Hepatocyte (in vitro differentiated cells): ENCODE data around the gene HDDC3. TPM values are rescaled to one million over a fixed set of nuclear protein-coding genes. Genes with fewer than 3 reads are reported as not detected.

Source experiments
- DNase-seq: peaks from one replicate; pipeline ENCODE4 v3.0.0-alpha.2; 2016; ENCODE audit warnings: low spot score
- H2AFZ ChIP-seq: fragments of 200-600 bp; sonication (generic); 2 replicates; pipeline ENCODE4 v1.6.0; 2016; ENCODE audit warnings: antibody characterized with exemption, mild to moderate bottlenecking
- H3K27ac ChIP-seq: fragments of 200-600 bp; sonication (generic); 2 replicates; pipeline ENCODE4 v1.5.1; 2016; ENCODE audit warnings: mild to moderate bottlenecking
- H3K27me3 ChIP-seq: fragments of 200-600 bp; sonication (generic); 2 replicates; pipeline ENCODE4 v1.6.1; 2016
- H3K36me3 ChIP-seq: fragments of 200-600 bp; sonication (generic); replicated peaks from 2 replicates; pipeline ENCODE4 v1.5.1; 2016; ENCODE audit warnings: low read depth; ENCODE audit not compliant: insufficient read depth
- H3K4me1 ChIP-seq: fragments of 200-600 bp; sonication (generic); 2 replicates; pipeline ENCODE4 v1.5.1; 2016; ENCODE audit warnings: mild to moderate bottlenecking, moderate library complexity; ENCODE audit not compliant: insufficient read depth
- H3K4me2 ChIP-seq: fragments of 200-600 bp; sonication (generic); 2 replicates; pipeline ENCODE4 v1.6.0; 2016
- H3K4me3 ChIP-seq: fragments of 200-600 bp; sonication (generic); 2 replicates; pipeline ENCODE4 v1.5.1; 2016; ENCODE audit warnings: mild to moderate bottlenecking
- H3K79me2 ChIP-seq: fragments of 200-600 bp; sonication (generic); 2 replicates; pipeline ENCODE4 v1.6.0; 2017; ENCODE audit warnings: mild to moderate bottlenecking
- H3K9me2 ChIP-seq: fragments of 200-600 bp; sonication (generic); replicated peaks from 2 replicates; pipeline ENCODE4 v1.6.0; 2017; ENCODE audit warnings: mild to moderate bottlenecking; ENCODE audit not compliant: insufficient read depth
- H3K9me3 ChIP-seq: fragments of 200-600 bp; sonication (generic); 2 replicates; pipeline ENCODE4 v1.5.1; 2016; ENCODE audit warnings: low read depth, mild to moderate bottlenecking
- H4K20me1 ChIP-seq: fragments of 200-600 bp; sonication (generic); 2 replicates; pipeline ENCODE4 v1.6.0; 2016; ENCODE audit warnings: mild to moderate bottlenecking; ENCODE audit not compliant: insufficient read depth, poor library complexity, severe bottlenecking
- EZH2 ChIP-seq: fragments of 200-600 bp; sonication (generic); IDR thresholded peaks from 2 replicates; pipeline ENCODE4 v1.6.1; 2016; ENCODE audit warnings: antibody characterized with exemption, mild to moderate bottlenecking, borderline replicate concordance
- EZH2phosphoT487 ChIP-seq: fragments of 200-600 bp; sonication (generic); IDR thresholded peaks from one replicate; pipeline ENCODE4 v1.6.1; 2018; ENCODE audit warnings: antibody characterized with exemption, mild to moderate bottlenecking, low read depth, moderate library complexity; ENCODE audit not compliant: unreplicated experiment, severe bottlenecking
- WGBS: methylation state at CpG from one replicate; pipeline ENCODE4 v1.1.6; 2016; ENCODE audit warnings: low lambda C conversion rate; ENCODE audit errors: missing lambda C conversion rate; 5-methylcytosine and 5-hydroxymethylcytosine counted together
- polyA plus RNA-seq: library from polyadenylated mRNA; unstranded; fragments of >200 nt; fragmentation: Nextera tagmentation; extraction: Ambion mirVana; gene quantifications from 2 replicates; pipeline ENCODE4 v1.2.1, GENCODE V29; 2016
- total RNA-seq: library from RNA; depleted of rRNA; stranded (reverse); fragments of >200 nt; gene quantifications from 2 replicates; pipeline ENCODE4 v1.2.3, GENCODE V29; 2014
- TF ChIP-seq, protein P1 (sequence below): fragments of 200-600 bp; sonication (generic); IDR thresholded peaks from 2 replicates; pipeline ENCODE4 v1.5.1; 2016; ENCODE audit warnings: antibody characterized with exemption, mild to moderate bottlenecking; ENCODE audit not compliant: poor library complexity

The HDDC3 gene
- total and polyA plus RNA-seq, 2 experiments from 2014 or later = 15.4 to 20.0 TPM

DNA sequence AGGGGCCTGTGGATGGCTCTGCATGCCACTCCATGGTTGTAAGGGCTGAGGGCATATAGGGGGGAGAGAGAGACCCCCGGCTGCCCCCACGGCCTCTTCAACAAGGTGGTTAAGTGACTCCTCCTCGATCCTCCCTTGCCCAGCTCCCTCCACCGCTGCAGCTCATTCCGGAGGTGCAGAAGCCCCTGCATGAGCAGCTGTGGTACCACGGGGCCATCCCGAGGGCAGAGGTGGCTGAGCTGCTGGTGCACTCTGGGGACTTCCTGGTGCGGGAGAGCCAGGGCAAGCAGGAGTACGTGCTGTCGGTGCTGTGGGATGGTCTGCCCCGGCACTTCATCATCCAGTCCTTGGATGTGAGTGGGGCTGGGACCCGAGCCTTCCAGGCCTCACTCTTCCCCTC is 41.5 kb downstream of the HDDC3 start:
- WGBS = 93% methylated on average over 11 of the region's 12 CpGs

DNA sequence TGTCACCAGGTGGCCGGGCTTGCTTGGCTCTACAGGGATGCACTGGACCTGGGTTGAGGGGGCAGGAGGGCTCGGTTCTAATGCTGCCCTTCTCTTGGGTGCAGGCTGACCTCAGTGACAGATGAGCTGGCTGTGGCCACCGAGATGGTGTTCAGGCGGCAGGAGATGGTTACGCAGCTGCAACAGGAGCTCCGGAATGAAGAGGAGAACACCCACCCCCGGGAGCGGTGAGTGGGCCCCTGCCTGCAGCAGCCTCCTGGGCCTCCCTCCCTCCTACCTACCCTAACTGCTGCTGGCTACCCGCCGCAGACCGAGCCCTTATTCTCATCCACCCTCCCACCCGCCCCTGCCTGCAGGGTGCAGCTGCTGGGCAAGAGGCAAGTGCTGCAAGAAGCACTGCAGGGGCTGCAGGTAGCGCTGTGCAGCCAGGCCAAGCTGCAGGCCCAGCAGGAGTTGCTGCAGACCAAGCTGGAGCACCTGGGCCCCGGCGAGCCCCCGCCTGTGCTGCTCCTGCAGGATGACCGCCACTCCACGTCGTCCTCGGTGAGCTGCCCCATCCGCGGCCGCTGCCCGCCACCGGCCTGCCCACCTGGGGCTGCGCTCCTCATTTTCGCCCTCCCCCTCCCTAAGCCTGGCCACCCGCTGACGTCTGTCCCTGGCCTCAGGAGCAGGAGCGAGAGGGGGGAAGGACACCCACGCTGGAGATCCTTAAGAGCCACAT is 42.5 kb downstream of the HDDC3 start:
- Histone ChIP-seq H3K9me3 (no peaks in the 10 kb centered on the region), H4K20me1 (no peaks in the 10 kb centered on the region), H3K79me2 (no peaks in the 10 kb centered on the region), H3K4me2 (no peak overlapping the region), H3K27ac (no peak overlapping the region), H3K36me3 (no peaks in the 10 kb centered on the region), H3K4me1 (peaks cover 9% of the 10 kb centered on the region), H3K9me2 (no peaks in the 10 kb centered on the region), H3K27me3 (no peaks in the 10 kb centered on the region), H2AFZ (no peak overlapping the region), H3K4me3 (no peak overlapping the region)
- no peak for DNase-seq
- 85% methylated on average over 19 of the region's 31 CpGs for WGBS
- TF ChIP-seq EZH2phosphoT487 = no peak
- TF ChIP-seq, protein P1, sequence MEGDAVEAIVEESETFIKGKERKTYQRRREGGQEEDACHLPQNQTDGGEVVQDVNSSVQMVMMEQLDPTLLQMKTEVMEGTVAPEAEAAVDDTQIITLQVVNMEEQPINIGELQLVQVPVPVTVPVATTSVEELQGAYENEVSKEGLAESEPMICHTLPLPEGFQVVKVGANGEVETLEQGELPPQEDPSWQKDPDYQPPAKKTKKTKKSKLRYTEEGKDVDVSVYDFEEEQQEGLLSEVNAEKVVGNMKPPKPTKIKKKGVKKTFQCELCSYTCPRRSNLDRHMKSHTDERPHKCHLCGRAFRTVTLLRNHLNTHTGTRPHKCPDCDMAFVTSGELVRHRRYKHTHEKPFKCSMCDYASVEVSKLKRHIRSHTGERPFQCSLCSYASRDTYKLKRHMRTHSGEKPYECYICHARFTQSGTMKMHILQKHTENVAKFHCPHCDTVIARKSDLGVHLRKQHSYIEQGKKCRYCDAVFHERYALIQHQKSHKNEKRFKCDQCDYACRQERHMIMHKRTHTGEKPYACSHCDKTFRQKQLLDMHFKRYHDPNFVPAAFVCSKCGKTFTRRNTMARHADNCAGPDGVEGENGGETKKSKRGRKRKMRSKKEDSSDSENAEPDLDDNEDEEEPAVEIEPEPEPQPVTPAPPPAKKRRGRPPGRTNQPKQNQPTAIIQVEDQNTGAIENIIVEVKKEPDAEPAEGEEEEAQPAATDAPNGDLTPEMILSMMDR = no peak
- TF ChIP-seq EZH2 = no peak

More for the DNA sequence above, 41.5 kb downstream of the HDDC3 start:
- Histone ChIP-seq H3K79me2 (no peaks in the 10 kb centered on the region), H2AFZ (no peak overlapping the region), H3K4me2 (no peak overlapping the region), H3K9me3 (no peaks in the 10 kb centered on the region), H3K4me3 (no peak overlapping the region), H3K27me3 (no peaks in the 10 kb centered on the region), H3K27ac (no peak overlapping the region), H4K20me1 (no peaks in the 10 kb centered on the region), H3K36me3 (no peaks in the 10 kb centered on the region), H3K9me2 (no peaks in the 10 kb centered on the region), H3K4me1 (peaks cover under 1% of the 10 kb centered on the region)
- no peak for DNase-seq
- TF ChIP-seq EZH2phosphoT487 = no peak
- TF ChIP-seq EZH2 = no peak
- TF ChIP-seq, protein P1 = no peak

DNA sequence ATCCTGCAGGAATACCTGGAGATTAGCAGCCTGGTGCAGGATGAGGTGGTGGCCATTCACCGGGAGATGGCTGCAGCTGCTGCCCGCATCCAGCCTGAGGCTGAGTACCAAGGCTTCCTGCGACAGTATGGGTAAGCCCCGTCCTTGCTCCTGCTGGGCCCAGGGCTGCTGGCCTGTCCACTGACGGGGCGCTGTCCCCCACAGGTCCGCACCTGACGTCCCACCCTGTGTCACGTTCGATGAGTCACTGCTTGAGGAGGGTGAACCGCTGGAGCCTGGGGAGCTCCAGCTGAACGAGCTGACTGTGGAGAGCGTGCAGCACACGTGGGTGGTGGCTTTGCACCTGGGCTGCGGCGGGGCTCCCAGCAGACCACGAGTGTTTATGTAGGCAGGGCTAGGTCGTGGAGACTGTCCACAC is 43.0 kb downstream of the HDDC3 start:
- H3K4me3 ChIP-seq = no peak overlapping the region
- TF ChIP-seq, protein P1 = no peak
- H3K4me2 ChIP-seq = no peak overlapping the region
- H3K4me1 ChIP-seq = peaks cover 15% of the 10 kb centered on the region
- WGBS = 89% methylated on average over 18 of the region's 18 CpGs
- H2AFZ ChIP-seq = no peak overlapping the region
- DNase-seq = no peak
- no peaks in the 10 kb centered on the region for H3K9me3 ChIP-seq
- no peaks in the 10 kb centered on the region for H3K27me3 ChIP-seq
- H3K9me2 ChIP-seq = no peaks in the 10 kb centered on the region
- no peaks in the 10 kb centered on the region for H4K20me1 ChIP-seq
- no peaks in the 10 kb centered on the region for H3K36me3 ChIP-seq
- H3K79me2 ChIP-seq = no peaks in the 10 kb centered on the region
- H3K27ac ChIP-seq = no peak overlapping the region

DNA sequence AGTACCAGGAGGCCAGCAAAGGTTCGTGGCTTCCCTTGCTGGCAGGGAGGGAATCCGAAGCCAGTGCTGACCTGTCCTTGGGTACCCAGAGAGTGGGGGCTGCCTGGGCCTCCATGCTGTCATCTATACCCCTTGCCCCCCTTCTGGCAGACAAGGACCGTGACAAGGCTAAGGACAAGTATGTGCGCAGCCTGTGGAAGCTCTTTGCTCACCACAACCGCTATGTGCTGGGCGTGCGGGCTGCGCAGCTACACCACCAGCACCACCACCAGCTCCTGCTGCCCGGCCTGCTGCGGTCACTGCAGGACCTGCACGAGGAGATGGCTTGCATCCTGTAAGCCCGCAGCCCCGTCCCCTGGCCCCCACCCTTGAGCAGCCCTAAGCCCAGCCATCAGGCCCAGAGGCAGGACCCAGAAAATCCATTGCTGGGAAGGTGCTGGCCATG is 45.3 kb downstream of the HDDC3 start:
- Histone ChIP-seq H3K9me2 (no peaks in the 10 kb centered on the region), H4K20me1 (no peaks in the 10 kb centered on the region), H3K36me3 (no peaks in the 10 kb centered on the region), H3K27me3 (no peaks in the 10 kb centered on the region), H3K9me3 (no peaks in the 10 kb centered on the region), H3K4me1 (peaks cover 28% of the 10 kb centered on the region), H3K27ac (no peak overlapping the region), H3K79me2 (no peaks in the 10 kb centered on the region), H3K4me3 (no peak overlapping the region), H2AFZ (no peak overlapping the region), H3K4me2 (no peak overlapping the region)
- no peak for DNase-seq
- TF ChIP-seq, protein P1 = no peak
- TF ChIP-seq EZH2phosphoT487 (no peak), EZH2 (no peak)
- WGBS = 96% methylated on average over 6 of the region's 13 CpGs
